Central memory CD4-positive, alpha-beta T cell (primary cell): Measurements from ENCODE around the gene ADAM17.
A peak's percentile ranks its signal among the peaks of the same experiment; 100 is the strongest.
"Not testable (repeated sequence)": the region's sequence is repeated elsewhere in the genome, so short reads cannot be mapped to it uniquely, and the experiment has no call there.

ENCODE experiments used
- DNase-seq: peaks from one replicate; pipeline ENCODE4 v3.0.0; 2022

The ADAM17 gene

GRCh38 chr2:9565436-9566153 lies 10.0 kb upstream of the ADAM17 start:
- no peak for DNase-seq

GRCh38 chr2:9560628-9561027 lies 5.0 kb upstream of the ADAM17 start:
- no peak for DNase-seq

GRCh38 chr2:9558948-9559381 lies 3.3 kb upstream of the ADAM17 start:
- no peak for DNase-seq

GRCh38 chr2:9556121-9556743 lies 602 bp upstream of the ADAM17 start:
- DNase-seq, result peak; percentile 6

- DNase-seq, result peak; percentile 29
These were observed 721 bp downstream of the ADAM17 start for GRCh38 chr2:9554921-9555296.

GRCh38 chr2:9552219-9553178 lies 3.1 kb downstream of the ADAM17 start:
- peak; percentile 17 for DNase-seq

GRCh38 chr2:9550859-9551391 lies 4.7 kb downstream of the ADAM17 start:
- DNase-seq, result not testable (repeated sequence)

- DNase-seq, result no peak
These were observed 6.2 kb downstream of the ADAM17 start for GRCh38 chr2:9549420-9549819.

- DNase-seq, result no peak
These were observed 7.1 kb downstream of the ADAM17 start for GRCh38 chr2:9548506-9548905.

GRCh38 chr2:9547262-9547991 lies 8.2 kb downstream of the ADAM17 start:
- no peak for DNase-seq

GRCh38 chr2:9545502-9545901 lies 10.1 kb downstream of the ADAM17 start:
- DNase-seq, result no peak

GRCh38 chr2:9543557-9543956 lies 12.1 kb downstream of the ADAM17 start:
- DNase-seq, result no peak

- no peak for DNase-seq
These were observed 16.1 kb downstream of the ADAM17 start for GRCh38 chr2:9539531-9539930.

GRCh38 chr2:9538000-9538507 lies 17.6 kb downstream of the ADAM17 start:
- no peak for DNase-seq

GRCh38 chr2:9536504-9536903 lies 19.1 kb downstream of the ADAM17 start:
- DNase-seq, result no peak

GRCh38 chr2:9535177-9535576 lies 20.5 kb downstream of the ADAM17 start:
- DNase-seq, result no peak

- DNase-seq, result no peak
These were observed 22.0 kb downstream of the ADAM17 start for GRCh38 chr2:9533663-9534062.

GRCh38 chr2:9532421-9532820 lies 23.2 kb downstream of the ADAM17 start:
- DNase-seq, result no peak

- no peak for DNase-seq
These were observed 27.4 kb downstream of the ADAM17 start for GRCh38 chr2:9527995-9528787.

- no peak for DNase-seq
These were observed 30.4 kb downstream of the ADAM17 start for GRCh38 chr2:9525266-9525665.

GRCh38 chr2:9524291-9524690 lies 31.3 kb downstream of the ADAM17 start:
- DNase-seq, result no peak
